Spleen (tissue), 7 donors: ENCODE results near the gene BLID.

Experiments
- CTCF ChIP-seq, 11 experiments: fragments of 200-600 bp in 7 of 11; fragments of 450-650 bp in 4 of 11; sonication (generic) in 4 of 11; IDR thresholded peaks in 8 of 11; conservative IDR thresholded peaks in 3 of 11; 1 replicate in 7 of 11; 2 replicates in 4 of 11; pipeline versions ENCODE4 v1.4.0 to v1.8.0; 2016 to 2021; ENCODE audit warnings: antibody characterized with exemption in 11 of 11, inconsistent platforms in 4 of 11, mild to moderate bottlenecking in 1 of 11
- POLR2A ChIP-seq, 3 donors: fragments of 450-650 bp; IDR thresholded peaks; one replicate each; pipeline ENCODE4 v1.5.1; 2017; ENCODE audit warnings: antibody characterized with exemption in 3 of 3, mild to moderate bottlenecking in 1 of 3
- donor health status: DM: no; HTN: no; CAD: no; lungs with moderate emphysema.
- donor health status: DM: no; HTN: no; CAD: no.
- donor health status: DM: no; HTN: no; CAD: no.

GRCh38 chr11:122071709-122072202, 44.3 kb downstream of the BLID start:
- no peak for TF ChIP-seq POLR2A (IDR thresholded peaks at IDR 0.05)
- TF ChIP-seq CTCF (IDR thresholded peaks at IDR 0.05 in 8 of 11, conservative IDR thresholded peaks at IDR 0.05 in 3 of 11), result no peak
